ENCODE results near the gene KIAA1549. TPM values are rescaled to one million over a fixed set of nuclear protein-coding genes. Genes with fewer than 3 reads are reported as not detected.

Gene KIAA1549
- total RNA-seq, 4 donors from 2014 or later, result 1.6 to 2.4 (median 1.7) TPM

GRCh38 chr7:138893258-138893657 is 87.9 kb downstream of the KIAA1549 start:
- Histone ChIP-seq H3K4me1 (peaks cover 0 to 20% (median 0%) of the 10 kb centered on the region in 4 donors), H3K27me3 (no peaks in the 10 kb centered on the region), H3K9me3 (no peaks in the 10 kb centered on the region), H3K4me3 (no peak overlapping the region), H3K27ac (no peak overlapping the region), H3K36me3 (peaks cover 0 to 16% (median 0%) of the 10 kb centered on the region in 3 donors)
- WGBS, 2 donors, result 89 to 91% methylated on average over 4 of the region's 4 CpGs
- TF ChIP-seq CTCF (IDR thresholded peaks at IDR 0.05) (no peak), EP300 (IDR thresholded peaks at IDR 0.05) (no peak)
- no peak for DNase-seq (ENCODE audit: low spot score in 2 of 2)

- WGBS, 2 donors, result 90 to 94% methylated on average over 5 of the region's 5 CpGs
- no peak for DNase-seq (ENCODE audit: low spot score in 2 of 2)
- H3K27ac ChIP-seq, result no peak overlapping the region
- peaks cover 0 to 20% (median 0%) of the 10 kb centered on the region in 4 donors for H3K4me1 ChIP-seq
- TF ChIP-seq CTCF (IDR thresholded peaks at IDR 0.05) (no peak), EP300 (IDR thresholded peaks at IDR 0.05) (no peak), POLR2A (IDR thresholded peaks at IDR 0.05) (no peak)
- peaks cover 0 to 16% (median 0%) of the 10 kb centered on the region in 3 donors for H3K36me3 ChIP-seq
- no peaks in the 10 kb centered on the region for H3K9me3 ChIP-seq
- H3K27me3 ChIP-seq, result no peaks in the 10 kb centered on the region
- H3K4me3 ChIP-seq, result no peak overlapping the region
Measured at GRCh38 chr7:138892812-138893211, 88.4 kb downstream of the KIAA1549 start.

DNA sequence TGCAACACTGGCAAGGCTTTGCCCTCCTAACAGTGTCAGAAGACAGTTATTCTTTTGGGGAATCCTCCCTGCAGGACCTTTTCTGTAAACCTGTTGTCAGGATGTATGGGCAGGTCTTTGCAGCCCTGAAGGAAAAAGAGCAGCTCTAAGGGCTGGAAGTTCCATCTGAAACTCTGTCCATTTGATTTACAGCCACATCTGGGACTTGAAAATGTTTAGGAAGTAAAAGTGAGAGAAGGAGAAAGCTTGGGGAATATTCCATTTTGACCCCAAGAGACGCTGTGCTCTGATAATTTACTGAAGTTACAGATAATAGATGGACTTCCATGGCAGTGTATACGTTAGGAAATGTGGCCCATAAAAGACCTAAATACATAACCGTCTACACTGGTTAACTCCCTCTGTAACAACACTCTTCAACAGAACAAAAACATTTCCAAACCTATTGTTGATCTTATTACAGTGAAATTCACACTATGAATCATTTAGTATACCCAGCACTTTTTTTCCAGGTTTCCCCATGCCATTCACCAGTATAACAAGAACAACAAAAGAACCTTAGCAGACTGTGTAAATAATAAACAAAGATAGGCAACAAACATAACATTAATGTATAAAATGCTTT is 89.1 kb downstream of the KIAA1549 start:
- Histone ChIP-seq H3K36me3 (peaks cover 0 to 16% (median 0%) of the 10 kb centered on the region in 3 donors), H3K4me3 (no peak overlapping the region), H3K27ac (peak overlapping the region in 1 of 4 donors; percentile 33), H3K27me3 (no peaks in the 10 kb centered on the region), H3K4me1 (peaks cover 0 to 20% (median 0%) of the 10 kb centered on the region in 4 donors), H3K9me3 (no peaks in the 10 kb centered on the region)
- WGBS, 2 donors, result 65 to 69% methylated on average over 3 of the region's 3 CpGs
- TF ChIP-seq EP300 (IDR thresholded peaks at IDR 0.05), result no peak
- TF ChIP-seq POLR2A (IDR thresholded peaks at IDR 0.05), result no peak
- no peak for TF ChIP-seq CTCF (IDR thresholded peaks at IDR 0.05)
- DNase-seq (ENCODE audit: low spot score in 2 of 2), result no peak

DNA sequence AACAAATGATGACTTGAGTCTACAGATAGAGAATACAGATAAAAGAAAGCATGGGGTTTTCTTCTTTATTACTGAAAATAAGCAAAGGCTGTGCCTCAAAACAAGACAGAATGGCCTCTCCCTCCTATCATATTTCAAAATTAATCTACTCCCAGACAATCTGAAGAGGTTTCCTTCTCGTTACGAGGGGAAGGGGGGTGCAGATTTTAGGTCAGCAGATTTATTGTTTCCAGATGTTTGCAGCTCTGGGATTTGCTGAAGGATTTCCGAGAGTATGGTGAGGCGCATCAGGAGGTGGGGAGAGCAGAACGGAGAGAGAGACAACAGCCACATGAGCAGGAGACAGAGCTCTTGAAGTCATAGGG is 89.8 kb downstream of the KIAA1549 start:
- H3K9me3 ChIP-seq, result no peaks in the 10 kb centered on the region
- peaks cover 0 to 16% (median 0%) of the 10 kb centered on the region in 3 donors for H3K36me3 ChIP-seq
- DNase-seq (ENCODE audit: low spot score in 2 of 2), result no peak
- no peak for TF ChIP-seq EP300 (IDR thresholded peaks at IDR 0.05)
- no peak for TF ChIP-seq POLR2A (IDR thresholded peaks at IDR 0.05)
- TF ChIP-seq CTCF (IDR thresholded peaks at IDR 0.05), result no peak
- H3K27me3 ChIP-seq, result no peaks in the 10 kb centered on the region
- H3K4me3 ChIP-seq, result no peak overlapping the region
- H3K27ac ChIP-seq, result peak overlapping the region in 1 of 4 donors; percentile 33
- 59 to 73% methylated on average over 5 of the region's 5 CpGs for WGBS, 2 donors
- H3K4me1 ChIP-seq, result peaks cover 0 to 24% (median 0%) of the 10 kb centered on the region in 4 donors

- H3K4me3 ChIP-seq, result no peak overlapping the region
- 55 to 65% methylated on average over 21 of the region's 21 CpGs for WGBS, 2 donors
- TF ChIP-seq POLR2A (IDR thresholded peaks at IDR 0.05), result no peak
- TF ChIP-seq EP300 (IDR thresholded peaks at IDR 0.05), result no peak
- TF ChIP-seq CTCF (IDR thresholded peaks at IDR 0.05), result no peak
- H3K36me3 ChIP-seq, result peaks cover 0 to 16% (median 0%) of the 10 kb centered on the region in 3 donors
- peaks cover 0 to 26% (median 0%) of the 10 kb centered on the region in 4 donors for H3K4me1 ChIP-seq
- H3K27me3 ChIP-seq, result no peaks in the 10 kb centered on the region
- H3K9me3 ChIP-seq, result no peaks in the 10 kb centered on the region
- peak; percentile 30 for DNase-seq (ENCODE audit: low spot score in 2 of 2)
- H3K27ac ChIP-seq, result peak overlapping the region in 1 of 4 donors; percentile 33
Measured at GRCh38 chr7:138890499-138891445, 90.4 kb downstream of the KIAA1549 start.

Data from tibial nerve (tissue), 4 donors.